ENCODE results near the gene PTPN6. TPM values are rescaled to one million over a fixed set of nuclear protein-coding genes. Genes with fewer than 3 reads are reported as not detected.

PTPN6 gene
- total and polyA plus RNA-seq, 2 of the 4 experiments (the other 2 are of a cell fraction), result under 0.01 to 0.14 TPM

- Histone ChIP-seq H3K4me1 (ENCODE audit: control insufficient read depth, insufficient read depth, low read length) (no peaks in the 10 kb centered on the region), H3K23ac (ENCODE audit: low read depth, low read length) (no peak overlapping the region), H3K4me2 (ENCODE audit: low read depth, low read length) (no peak overlapping the region), H2BK120ac (ENCODE audit: low read depth, low read length) (no peak overlapping the region), H3K79me1 (ENCODE audit: low read depth in 1 of 2, low read length in 2 of 2) (peaks cover 0 to 22% of the 10 kb centered on the region in 2 experiments; a peak in 3 of 4 replicates), H3K36me3 (ENCODE audit: control insufficient read depth, insufficient read depth, low read length) (peaks cover 1% of the 10 kb centered on the region; the same call in 1 of the 2 replicates), H3K9ac (ENCODE audit: low read depth, low read length) (no peak overlapping the region), H3K27me3 (ENCODE audit: control insufficient read depth, insufficient read depth, low read length) (no peaks in the 10 kb centered on the region), H4K91ac (ENCODE audit: insufficient read depth, low read depth, low read length) (no peak overlapping the region), H3K9me1 (ENCODE audit: insufficient read depth, low read length) (no peaks in the 10 kb centered on the region), H2BK5ac (ENCODE audit: low read depth, low read length, poor library complexity, severe bottlenecking) (no peak overlapping the region), H3K9me3 (ENCODE audit: control insufficient read depth, insufficient read depth, low read length) (no peaks in the 10 kb centered on the region), H2BK20ac (ENCODE audit: low read depth, low read length) (no peak overlapping the region), H2AK5ac (ENCODE audit: low read depth, low read length) (no peak overlapping the region), H2AK9ac (replicated peaks; ENCODE audit: low read depth, low read length, poor library complexity) (no peak overlapping the region), H4K20me1 (ENCODE audit: insufficient read depth, low read length) (no peaks in the 10 kb centered on the region), H3K56ac (ENCODE audit: extremely low read depth, insufficient read depth, low read length) (no peak overlapping the region), H3K4me3 (ENCODE audit: insufficient read depth, low read depth, low read length) (no peak overlapping the region), H3K27ac (ENCODE audit: insufficient read depth, low read length) (no peak overlapping the region), H4K8ac (ENCODE audit: low read depth in 2 of 2, low read length in 2 of 2) (no peak overlapping the region), H2BK15ac (ENCODE audit: low read depth, low read length) (no peak overlapping the region), H4K5ac (ENCODE audit: low read depth, low read length) (no peak overlapping the region), H2AFZ (replicated peaks; ENCODE audit: low read length, poor library complexity) (no peak overlapping the region), H3K14ac (replicated peaks; ENCODE audit: low read depth, low read length) (no peak overlapping the region), H3K4ac (ENCODE audit: low read depth, low read length) (no peak overlapping the region), H3K18ac (ENCODE audit: low read depth, low read length) (no peak overlapping the region)
- CTCF ChIA-PET, result no interaction called here
- TF ChIP-seq POLR2A (IDR thresholded peaks at IDR 0.05; ENCODE audit: low read depth, low read length) (no peak), MXI1 (IDR thresholded peaks at IDR 0.05; ENCODE audit: borderline replicate concordance, low read depth, low read length) (no peak), CHD1 (IDR thresholded peaks at IDR 0.05; ENCODE audit: low read depth, low read length) (no peak), NFE2L2 (IDR thresholded peaks at IDR 0.05; ENCODE audit: low read depth, low read length) (no peak), RFX5 (IDR thresholded peaks at IDR 0.05; ENCODE audit: low read depth, low read length) (no peak)
- TF ChIP-seq, protein P1, sequence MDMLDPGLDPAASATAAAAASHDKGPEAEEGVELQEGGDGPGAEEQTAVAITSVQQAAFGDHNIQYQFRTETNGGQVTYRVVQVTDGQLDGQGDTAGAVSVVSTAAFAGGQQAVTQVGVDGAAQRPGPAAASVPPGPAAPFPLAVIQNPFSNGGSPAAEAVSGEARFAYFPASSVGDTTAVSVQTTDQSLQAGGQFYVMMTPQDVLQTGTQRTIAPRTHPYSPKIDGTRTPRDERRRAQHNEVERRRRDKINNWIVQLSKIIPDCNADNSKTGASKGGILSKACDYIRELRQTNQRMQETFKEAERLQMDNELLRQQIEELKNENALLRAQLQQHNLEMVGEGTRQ (IDR thresholded peaks at IDR 0.05; ENCODE audit: low read depth, low read length), result no peak
- dilution Hi-C loops (cut with HindIII; ENCODE audit: low sequenced_read_pairs, unreplicated experiment), result no loop called here
- intact Hi-C loops (cut with micrococcal nuclease), result no loop called here
- POLR2A ChIA-PET (ENCODE audit: unreplicated experiment), result no interaction called here
- no CpG with 5 or more reads among the region's 2 CpGs for WGBS, 2 experiments (ENCODE audit: extremely low coverage in 2 of 2, insufficient read length in 1 of 2)
- no TSS peak for BruUV-seq (replicated peaks)
- DNase-seq (no peak), ATAC-seq (ENCODE audit: low read depth) (no peak)
- in situ Hi-C loops (cut with MboI; ENCODE audit: low sequenced_read_pairs), result no loop called here
Observed at GRCh38 chr12:7004840-7005239, 53.7 kb downstream of the PTPN6 start.
